ENCODE measurements around the gene ACTN3.

ACTN3 gene

GRCh38 chr11:66555416-66555815, 8.7 kb downstream of the ACTN3 start:
- TF ChIP-seq CTCF (IDR thresholded peaks at IDR 0.05; ENCODE audit: low read depth, low read length) = no peak
- DNase-seq = no peak
- Histone ChIP-seq H3K4me1 (no peaks in the 10 kb centered on the region), H3K27me3 (no peaks in the 10 kb centered on the region), H3K4me3 (ENCODE audit: low read depth, low read length) (no peak overlapping the region), H3K9me3 (no peaks in the 10 kb centered on the region), H3K36me3 (no peaks in the 10 kb centered on the region)

DNA sequence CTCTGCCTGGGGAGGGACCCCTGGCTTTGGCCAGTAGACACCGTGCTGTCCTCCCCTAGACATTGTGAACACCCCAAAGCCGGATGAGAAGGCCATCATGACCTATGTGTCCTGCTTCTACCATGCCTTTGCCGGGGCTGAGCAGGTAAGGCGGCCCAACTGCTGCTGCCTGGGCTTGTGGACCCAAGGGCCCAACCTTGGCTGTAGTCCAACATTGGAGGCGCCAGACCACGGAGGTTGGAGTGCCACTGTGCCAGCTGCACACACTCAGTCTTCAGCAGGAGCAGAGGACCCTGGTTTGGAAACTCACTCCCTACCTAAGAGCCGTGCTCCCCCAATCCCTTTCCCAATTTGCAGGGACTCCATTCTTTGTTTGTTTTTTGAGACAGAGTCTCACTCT, 9.4 kb downstream of the ACTN3 start:
- H3K4me1 ChIP-seq = no peaks in the 10 kb centered on the region
- DNase-seq = no peak
- no peak overlapping the region for H3K4me3 ChIP-seq (ENCODE audit: low read depth, low read length)
- TF ChIP-seq CTCF (IDR thresholded peaks at IDR 0.05; ENCODE audit: low read depth, low read length) = no peak
- no peaks in the 10 kb centered on the region for H3K36me3 ChIP-seq
- H3K27me3 ChIP-seq = no peaks in the 10 kb centered on the region
- no peaks in the 10 kb centered on the region for H3K9me3 ChIP-seq

DNA sequence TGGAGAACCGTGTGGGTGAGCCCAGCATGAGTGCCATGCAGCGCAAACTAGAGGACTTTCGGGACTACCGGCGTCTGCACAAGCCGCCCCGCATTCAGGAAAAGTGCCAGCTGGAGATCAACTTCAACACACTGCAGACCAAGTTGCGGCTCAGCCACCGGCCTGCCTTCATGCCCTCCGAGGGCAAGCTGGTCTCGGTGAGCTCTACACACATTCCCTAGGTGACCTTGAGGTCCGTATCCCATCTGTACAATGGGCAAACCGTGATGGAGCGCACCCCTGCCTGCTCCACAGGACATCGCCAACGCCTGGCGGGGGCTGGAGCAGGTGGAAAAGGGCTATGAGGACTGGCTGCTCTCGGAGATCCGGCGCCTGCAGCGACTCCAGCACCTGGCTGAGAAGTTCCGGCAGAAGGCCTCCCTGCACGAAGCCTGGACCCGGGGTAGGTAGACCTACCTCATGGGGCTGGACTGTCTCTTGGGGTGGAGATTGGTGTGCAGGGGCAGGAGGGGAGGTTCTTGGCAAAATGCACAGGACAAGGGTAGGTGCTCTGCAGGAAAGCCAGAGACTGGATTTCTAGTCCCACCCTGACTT, 11.1 kb downstream of the ACTN3 start:
- H3K27me3 ChIP-seq = no peaks in the 10 kb centered on the region
- no peaks in the 10 kb centered on the region for H3K36me3 ChIP-seq
- TF ChIP-seq CTCF (IDR thresholded peaks at IDR 0.05; ENCODE audit: low read depth, low read length) = no peak
- H3K4me1 ChIP-seq = no peaks in the 10 kb centered on the region
- H3K9me3 ChIP-seq = no peaks in the 10 kb centered on the region
- no peak overlapping the region for H3K4me3 ChIP-seq (ENCODE audit: low read depth, low read length)
- no peak for DNase-seq

- no peaks in the 10 kb centered on the region for H3K27me3 ChIP-seq
- no peak overlapping the region for H3K4me3 ChIP-seq (ENCODE audit: low read depth, low read length)
- DNase-seq = no peak
- H3K9me3 ChIP-seq = no peaks in the 10 kb centered on the region
- TF ChIP-seq CTCF (IDR thresholded peaks at IDR 0.05; ENCODE audit: low read depth, low read length) = no peak
- H3K4me1 ChIP-seq = no peaks in the 10 kb centered on the region
- H3K36me3 ChIP-seq = no peaks in the 10 kb centered on the region
Observed at GRCh38 chr11:66559142-66559865, 12.6 kb downstream of the ACTN3 start.

DNA sequence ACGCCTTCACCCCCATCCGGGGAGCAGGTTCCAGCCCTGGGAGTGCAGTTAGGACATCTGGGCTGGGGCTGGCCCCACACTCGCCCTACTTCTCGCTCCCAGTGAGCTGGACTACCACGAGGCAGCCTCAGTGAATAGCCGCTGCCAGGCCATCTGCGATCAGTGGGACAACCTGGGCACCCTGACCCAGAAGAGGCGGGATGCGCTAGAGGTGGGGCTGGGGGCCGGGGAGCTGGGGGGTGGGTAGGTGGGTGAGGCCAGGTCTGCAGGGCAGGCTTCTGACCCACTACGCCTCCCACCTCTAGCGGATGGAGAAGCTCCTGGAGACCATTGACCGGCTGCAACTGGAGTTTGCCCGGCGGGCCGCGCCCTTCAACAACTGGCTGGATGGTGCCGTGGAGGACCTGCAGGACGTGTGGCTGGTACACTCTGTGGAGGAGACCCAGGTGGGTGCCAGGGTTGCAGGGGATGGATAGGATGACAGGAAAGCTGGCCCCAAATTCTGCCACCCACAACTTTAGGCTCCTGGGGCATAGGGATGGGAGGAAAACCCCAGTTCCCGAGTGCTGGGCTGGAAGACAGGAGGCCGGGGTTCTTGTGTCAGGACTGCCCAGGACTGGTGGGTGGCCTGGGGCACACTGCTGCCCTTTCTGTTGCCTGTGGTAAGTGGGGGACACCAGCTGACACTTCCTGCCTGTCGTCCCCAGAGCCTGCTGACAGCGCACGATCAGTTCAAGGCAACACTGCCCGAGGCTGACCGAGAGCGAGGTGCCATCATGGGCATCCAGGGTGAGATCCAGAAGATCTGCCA, 13.4 kb downstream of the ACTN3 start:
- no peak overlapping the region for H3K4me3 ChIP-seq (ENCODE audit: low read depth, low read length)
- H3K4me1 ChIP-seq = no peaks in the 10 kb centered on the region
- H3K9me3 ChIP-seq = no peaks in the 10 kb centered on the region
- no peak for DNase-seq
- TF ChIP-seq CTCF (IDR thresholded peaks at IDR 0.05; ENCODE audit: low read depth, low read length) = no peak
- no peaks in the 10 kb centered on the region for H3K27me3 ChIP-seq
- no peaks in the 10 kb centered on the region for H3K36me3 ChIP-seq
